ENCODE results near the gene TMEM202.
"Not testable (repeated sequence)": the region's sequence is repeated elsewhere in the genome, so short reads cannot be mapped to it uniquely, and the experiment has no call there.

The TMEM202 gene

DNA sequence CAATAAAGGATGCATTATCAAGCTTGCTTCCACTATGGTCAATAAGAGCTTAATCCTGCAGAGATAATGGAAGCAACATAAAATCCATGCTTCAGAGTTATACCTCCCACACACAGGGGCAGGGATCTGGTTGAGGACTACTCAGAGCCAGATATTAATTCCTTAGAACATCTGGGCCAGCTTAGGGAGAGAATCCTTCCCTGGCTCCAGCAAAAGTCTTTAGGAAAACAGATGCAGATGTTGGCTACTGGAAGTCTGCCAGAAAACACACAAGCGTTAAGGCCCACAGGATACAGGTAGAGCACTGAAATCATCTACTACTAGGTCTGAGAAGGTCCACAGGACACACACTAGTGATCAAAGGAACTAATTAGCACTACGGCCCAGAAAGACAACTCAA, 25.2 kb downstream of the TMEM202 start:
- DNase-seq (ENCODE audit: low read depth, low spot score), result no peak
- POLR2A ChIA-PET, result no interaction called here
- CTCF ChIA-PET, result no interaction called here
- no peak for TF ChIP-seq CTCF (IDR thresholded peaks at IDR 0.05; ENCODE audit: insufficient read depth, low read length, missing control alignments)
- H3K4me3 ChIP-seq (ENCODE audit: low read depth, low read length), result no peak overlapping the region

DNA sequence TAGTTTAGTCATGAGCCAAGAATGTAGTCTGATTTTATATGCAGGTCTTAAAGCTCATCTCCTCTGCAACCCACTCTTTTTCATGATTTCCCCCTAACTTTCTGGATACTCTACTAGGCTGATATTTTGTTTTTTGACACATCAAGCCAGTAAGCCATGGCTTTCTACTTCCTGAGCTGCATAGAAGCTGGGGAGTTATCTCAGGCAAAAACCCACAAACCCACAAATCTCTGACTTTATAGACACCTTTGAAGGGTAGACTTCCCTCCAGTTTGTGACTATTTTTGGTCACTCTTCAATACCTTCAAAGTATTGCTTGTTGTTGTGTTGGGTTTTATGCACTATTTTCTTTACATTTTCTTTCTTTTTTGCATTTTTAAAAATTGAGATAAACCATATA, 28.6 kb downstream of the TMEM202 start:
- POLR2A ChIA-PET, result no interaction called here
- CTCF ChIA-PET, result no interaction called here
- no peak for DNase-seq (ENCODE audit: low read depth, low spot score)
- no peak for TF ChIP-seq CTCF (IDR thresholded peaks at IDR 0.05; ENCODE audit: insufficient read depth, low read length, missing control alignments)
- H3K4me3 ChIP-seq (ENCODE audit: low read depth, low read length), result no peak overlapping the region

DNA sequence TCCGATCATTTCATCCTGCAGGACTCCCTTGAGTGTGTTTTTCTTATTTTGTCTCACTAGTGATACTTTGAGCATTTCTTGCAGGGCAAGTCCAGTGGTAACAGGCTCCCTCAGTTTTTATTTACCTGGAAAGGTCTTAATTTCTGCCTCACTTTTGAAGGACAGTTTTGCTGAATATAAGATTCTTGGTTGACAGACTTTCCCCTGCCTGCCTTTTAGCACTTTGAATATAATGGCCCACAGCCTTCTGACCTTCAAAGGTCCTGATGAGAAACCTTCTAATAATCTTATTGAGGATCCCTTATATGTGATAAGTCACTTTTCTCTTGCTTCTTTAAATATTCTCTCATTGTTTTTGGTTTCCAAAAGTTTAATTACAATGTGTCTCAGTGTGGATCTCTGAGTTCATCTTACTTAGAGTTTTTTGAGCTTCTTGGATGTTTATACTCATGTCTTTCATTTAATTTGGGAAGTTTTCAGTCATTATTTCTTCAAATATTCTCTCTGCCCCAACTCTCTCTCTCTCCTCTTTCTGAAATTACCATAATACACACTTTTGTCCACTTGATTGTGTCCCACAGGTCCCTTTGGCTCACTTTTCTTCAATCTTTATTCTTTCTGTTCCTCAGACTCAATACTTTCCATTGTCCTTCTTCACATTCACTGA, 39.7 kb downstream of the TMEM202 start:
- CTCF ChIA-PET, result no interaction called here
- no peak overlapping the region for H3K4me3 ChIP-seq (ENCODE audit: low read depth, low read length)
- POLR2A ChIA-PET, result no interaction called here
- DNase-seq (ENCODE audit: low read depth, low spot score), result no peak
- TF ChIP-seq CTCF (IDR thresholded peaks at IDR 0.05; ENCODE audit: insufficient read depth, low read length, missing control alignments), result no peak

- DNase-seq (ENCODE audit: low read depth, low spot score); H3K4me3 ChIP-seq (ENCODE audit: low read depth, low read length); CTCF ChIA-PET; POLR2A ChIA-PET: not testable (repeated sequence)
Observed at GRCh38 chr15:72442848-72443247, 44.7 kb downstream of the TMEM202 start.

GRCh38 chr15:72445426-72445825, 47.3 kb downstream of the TMEM202 start:
- no peak for TF ChIP-seq CTCF (IDR thresholded peaks at IDR 0.05; ENCODE audit: insufficient read depth, low read length, missing control alignments)
- no peak overlapping the region for H3K4me3 ChIP-seq (ENCODE audit: low read depth, low read length)
- ChIA-PET POLR2A (no interaction called here), CTCF (no interaction called here)
- DNase-seq (ENCODE audit: low read depth, low spot score), result no peak

DNA sequence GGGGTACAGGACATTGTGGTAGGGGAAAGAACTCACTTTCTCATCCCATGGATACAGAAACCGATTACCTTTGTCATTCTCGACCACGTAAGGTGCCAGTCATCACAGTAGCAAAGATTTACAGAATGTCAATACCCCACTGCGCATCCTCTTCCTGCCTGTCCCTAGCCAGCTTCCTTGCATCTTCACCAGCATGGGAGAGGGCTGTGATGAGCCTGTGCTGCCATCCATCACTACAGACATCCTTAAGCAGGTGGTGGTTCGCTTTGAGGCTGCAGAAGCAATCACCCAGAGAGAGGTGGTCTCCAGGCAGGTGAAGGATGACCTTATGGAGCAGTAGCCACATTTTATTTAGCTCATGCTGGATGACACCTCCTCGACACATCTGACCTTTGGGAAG, 52.7 kb downstream of the TMEM202 start:
- POLR2A ChIA-PET, result no interaction called here

More for the DNA sequence above, 52.7 kb downstream of the TMEM202 start:
- no peak for TF ChIP-seq CTCF (IDR thresholded peaks at IDR 0.05; ENCODE audit: insufficient read depth, low read length, missing control alignments)
- H3K4me3 ChIP-seq (ENCODE audit: low read depth, low read length), result no peak overlapping the region
- no peak for DNase-seq (ENCODE audit: low read depth, low spot score)
- CTCF ChIA-PET, result interaction anchor here (0.5 kb wide), 1 partner anchor 76 kb away, joined by 3 read pairs; no protein-coding TSS in a partner anchor
